Right renal cortex interstitium (tissue), 3 donors: ENCODE data around the gene KCNQ1. TPM values are rescaled to one million over a fixed set of nuclear protein-coding genes. Genes with fewer than 3 reads are reported as not detected.

Source experiments
- DNase-seq, 3 donors: peaks; one replicate each; pipeline ENCODE4 v3.0.0-alpha.2; 2013; ENCODE audit warnings: low read depth in 3 of 3, low spot score in 2 of 3
- polyA plus RNA-seq, 3 donors: library from polyadenylated mRNA; unstranded; fragments of 120-200 nt; gene quantifications; one replicate each; pipeline ENCODE4 v1.2.1, GENCODE V29; 2013; ENCODE audit not compliant: insufficient read length in 3 of 3

The KCNQ1 gene
- polyA plus RNA-seq, 3 donors = 8.4 to 11.8 (median 10.2) TPM

- no peak for DNase-seq
These were observed 243.8 kb downstream of the KCNQ1 start for GRCh38 chr11:2688381-2689231.

GRCh38 chr11:2689651-2690575, 245.1 kb downstream of the KCNQ1 start:
- no peak for DNase-seq

GRCh38 chr11:2690596-2691354, 246.0 kb downstream of the KCNQ1 start:
- no peak for DNase-seq

- DNase-seq = no peak
These were observed 246.6 kb downstream of the KCNQ1 start for GRCh38 chr11:2691355-2691761.

- DNase-seq = no peak
These were observed 247.4 kb downstream of the KCNQ1 start for GRCh38 chr11:2691991-2692875.

GRCh38 chr11:2693271-2694261, 248.8 kb downstream of the KCNQ1 start:
- no peak for DNase-seq

- DNase-seq = no peak
These were observed 249.7 kb downstream of the KCNQ1 start for GRCh38 chr11:2694495-2694894.

- no peak for DNase-seq
These were observed 250.5 kb downstream of the KCNQ1 start for GRCh38 chr11:2694995-2695939.

- DNase-seq = no peak
These were observed 251.6 kb downstream of the KCNQ1 start for GRCh38 chr11:2696455-2696854.

- no peak for DNase-seq
These were observed 253.1 kb downstream of the KCNQ1 start for GRCh38 chr11:2697866-2698265.

GRCh38 chr11:2698386-2699184, 253.8 kb downstream of the KCNQ1 start:
- DNase-seq = no peak

GRCh38 chr11:2699185-2699530, 254.3 kb downstream of the KCNQ1 start:
- no peak for DNase-seq

- DNase-seq = peak; percentile 62 to 84 (median 76)
These were observed 255.0 kb downstream of the KCNQ1 start, which contains the start of gene KCNQ1OT1 for GRCh38 chr11:2699531-2700414. Gene KCNQ1OT1, minus strand, starts transcription at chr11:2699994.

GRCh38 chr11:2700415-2701211, 255.8 kb downstream of the KCNQ1 start:
- no peak for DNase-seq

- DNase-seq = no peak
These were observed 256.4 kb downstream of the KCNQ1 start for GRCh38 chr11:2701230-2701629.
